ENCODE measurements around the gene RETREG3.

DNA sequence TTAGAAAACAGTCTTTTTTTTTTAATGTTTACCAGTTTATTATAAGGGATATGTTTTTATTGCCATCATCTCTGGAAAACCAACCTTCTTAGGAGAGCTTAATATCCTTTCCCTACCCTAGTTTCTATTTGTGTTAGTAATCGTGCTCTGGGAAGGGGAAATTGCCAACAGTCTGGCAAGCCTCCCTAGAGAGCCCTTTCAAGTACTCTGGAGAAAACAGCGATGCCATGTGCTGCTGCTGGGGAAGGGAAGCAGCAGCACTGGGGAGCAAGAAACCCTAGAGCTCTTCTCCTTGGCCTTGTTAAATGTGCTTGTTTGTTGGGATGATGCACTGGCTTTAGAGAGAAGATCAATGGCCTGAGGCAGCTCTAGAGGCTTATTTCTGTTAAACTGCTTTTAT lies 10.3 kb downstream of the RETREG3 start:
- TF ChIP-seq, protein P1, sequence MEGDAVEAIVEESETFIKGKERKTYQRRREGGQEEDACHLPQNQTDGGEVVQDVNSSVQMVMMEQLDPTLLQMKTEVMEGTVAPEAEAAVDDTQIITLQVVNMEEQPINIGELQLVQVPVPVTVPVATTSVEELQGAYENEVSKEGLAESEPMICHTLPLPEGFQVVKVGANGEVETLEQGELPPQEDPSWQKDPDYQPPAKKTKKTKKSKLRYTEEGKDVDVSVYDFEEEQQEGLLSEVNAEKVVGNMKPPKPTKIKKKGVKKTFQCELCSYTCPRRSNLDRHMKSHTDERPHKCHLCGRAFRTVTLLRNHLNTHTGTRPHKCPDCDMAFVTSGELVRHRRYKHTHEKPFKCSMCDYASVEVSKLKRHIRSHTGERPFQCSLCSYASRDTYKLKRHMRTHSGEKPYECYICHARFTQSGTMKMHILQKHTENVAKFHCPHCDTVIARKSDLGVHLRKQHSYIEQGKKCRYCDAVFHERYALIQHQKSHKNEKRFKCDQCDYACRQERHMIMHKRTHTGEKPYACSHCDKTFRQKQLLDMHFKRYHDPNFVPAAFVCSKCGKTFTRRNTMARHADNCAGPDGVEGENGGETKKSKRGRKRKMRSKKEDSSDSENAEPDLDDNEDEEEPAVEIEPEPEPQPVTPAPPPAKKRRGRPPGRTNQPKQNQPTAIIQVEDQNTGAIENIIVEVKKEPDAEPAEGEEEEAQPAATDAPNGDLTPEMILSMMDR (conservative IDR thresholded peaks at IDR 0.05): no peak
- TF ChIP-seq ZFX (IDR thresholded peaks at IDR 0.05): no peak

All from C4-2B (cell line).